HG03196 (cell line): ENCODE results near the gene TIPARP.
"Not testable (repeated sequence)": the region's sequence is repeated elsewhere in the genome, so short reads cannot be mapped to it uniquely, and the experiment has no call there.

Source experiments
- ATAC-seq: cut with Tn5 transposase; IDR thresholded peaks from one replicate; pipeline ENCODE4 v1.9.1; 2021; ENCODE audit not compliant: unreplicated experiment

Gene TIPARP

GRCh38 chr3:156648086-156648485, 26.3 kb upstream of the TIPARP start:
- ATAC-seq: no peak

GRCh38 chr3:156649681-156650080, 24.7 kb upstream of the TIPARP start:
- ATAC-seq: no peak

- ATAC-seq: not testable (repeated sequence)
Measured at GRCh38 chr3:156652661-156653060, 21.7 kb upstream of the TIPARP start.

GRCh38 chr3:156654834-156655233, 19.6 kb upstream of the TIPARP start:
- no peak for ATAC-seq

- ATAC-seq: peak; percentile 29
Measured at GRCh38 chr3:156655819-156656550, 18.4 kb upstream of the TIPARP start.

- ATAC-seq: no peak
Measured at GRCh38 chr3:156657440-156657839, 16.9 kb upstream of the TIPARP start.

- ATAC-seq: no peak
Measured at GRCh38 chr3:156657862-156658731, 16.3 kb upstream of the TIPARP start.

GRCh38 chr3:156658732-156659090, 15.7 kb upstream of the TIPARP start:
- no peak for ATAC-seq

GRCh38 chr3:156659260-156659659, 15.1 kb upstream of the TIPARP start:
- ATAC-seq: no peak

GRCh38 chr3:156661155-156661554, 13.2 kb upstream of the TIPARP start:
- ATAC-seq: no peak

GRCh38 chr3:156664011-156664830, 10.2 kb upstream of the TIPARP start:
- peak; percentile 7 for ATAC-seq

- peak; percentile 72 for ATAC-seq
Measured at GRCh38 chr3:156664831-156665178, 9.6 kb upstream of the TIPARP start.

- ATAC-seq: peak; percentile 4
Measured at GRCh38 chr3:156665291-156665690, 9.1 kb upstream of the TIPARP start.

GRCh38 chr3:156666073-156666472, 8.3 kb upstream of the TIPARP start:
- no peak for ATAC-seq

- no peak for ATAC-seq
Measured at GRCh38 chr3:156668073-156668763, 6.2 kb upstream of the TIPARP start.

- ATAC-seq: no peak
Measured at GRCh38 chr3:156670077-156670476, 4.3 kb upstream of the TIPARP start.

GRCh38 chr3:156670652-156671051, 3.7 kb upstream of the TIPARP start:
- no peak for ATAC-seq

- ATAC-seq: no peak
Measured at GRCh38 chr3:156673732-156674045, 701 bp upstream of the TIPARP start.

- ATAC-seq: no peak
Measured at GRCh38 chr3:156674911-156675829, 780 bp downstream of the TIPARP start.
